SK-N-SH (cell line): ENCODE data around the gene MRPL40. TPM values are rescaled to one million over a fixed set of nuclear protein-coding genes. Genes with fewer than 3 reads are reported as not detected.

Experiments
- CTCF ChIA-PET: fragments of 300-600, 350-600 bp; formaldehyde crosslinking; extraction: SDS; loops from one replicate; lab custom pipeline; 2021; lab: Yijun Ruan, JAX
- POLR2A ChIA-PET: fragments of 350-600 bp; sonication (Branson Sonifier 250); formaldehyde crosslinking; extraction: SDS; loops from one replicate; lab custom pipeline; 2020; ENCODE audit warnings: antibody characterized with exemption, inconsistent platforms; lab: Yijun Ruan, JAX
- DNase-seq: peaks from one replicate; pipeline ENCODE4 v3.0.0; 2012
- H2AFZ ChIP-seq: fragments of 200-600 bp; sonication (generic); 2 replicates; pipeline ENCODE4 v1.8.1; 2016; ENCODE audit warnings: antibody characterized with exemption, mild to moderate bottlenecking, low read depth
- H3F3A ChIP-seq: fragments of 200-600 bp; sonication (generic); replicated peaks from 2 replicates; pipeline ENCODE3; 2016; ENCODE audit warnings: antibody characterized with exemption, mild to moderate bottlenecking; ENCODE audit not compliant: insufficient read depth
- H3K27ac ChIP-seq, 2 experiments: fragments of 200-500 bp in 1 of 2; fragments of 200-600 bp in 1 of 2; sonication (Bioruptor generic) in 1 of 2; sonication (generic), shearing (Covaris generic) in 1 of 2; 2 replicates each; pipeline versions ENCODE4 v1.5.1 to v1.6.1; 2014 to 2016; ENCODE audit warnings: low read depth in 2 of 2, inconsistent platforms in 1 of 2, low read length in 1 of 2, mild to moderate bottlenecking in 1 of 2, mixed read lengths in 1 of 2
- H3K27me3 ChIP-seq: fragments of 200-600 bp; sonication (generic), shearing (Covaris generic); 2 replicates; pipeline ENCODE4 v1.6.1; 2016; ENCODE audit warnings: mixed run types; ENCODE audit not compliant: insufficient read depth
- H3K36me3 ChIP-seq, 2 experiments: fragments of 200-500 bp in 1 of 2; fragments of 200-600 bp in 1 of 2; sonication (Bioruptor generic) in 1 of 2; sonication (generic) in 1 of 2; replicated peaks in 1 of 2; 2 replicates each; pipeline versions ENCODE3 to v1.5.1; 2014 to 2016; ENCODE audit warnings: low read length in 1 of 2, mild to moderate bottlenecking in 1 of 2; ENCODE audit not compliant: insufficient read depth in 2 of 2, control insufficient read depth in 1 of 2
- H3K4me1 ChIP-seq, 2 experiments: fragments of 200-500 bp in 1 of 2; fragments of 200-600 bp in 1 of 2; sonication (Bioruptor generic) in 1 of 2; sonication (generic), shearing (Covaris generic) in 1 of 2; 2 replicates each; pipeline versions ENCODE4 v1.5.1 to v1.6.1; 2014 to 2016; ENCODE audit warnings: low read depth in 1 of 2, low read length in 1 of 2, mixed run types in 1 of 2; ENCODE audit not compliant: insufficient read depth in 2 of 2, control insufficient read depth in 1 of 2
- H3K4me2 ChIP-seq: fragments of 200-600 bp; sonication (generic), shearing (Covaris generic); 2 replicates; pipeline ENCODE4 v1.6.1; 2017; ENCODE audit warnings: mixed run types
- H3K4me3 ChIP-seq, 2 experiments: fragments of 200-500 bp in 1 of 2; fragments of 200-600 bp in 1 of 2; sonication (Bioruptor generic) in 1 of 2; sonication (generic), shearing (Covaris generic) in 1 of 2; 2 replicates each; pipeline versions ENCODE4 v1.5.1 to v1.8.1; 2014 to 2016; ENCODE audit warnings: low read depth in 2 of 2, inconsistent platforms in 1 of 2, low read length in 1 of 2, mild to moderate bottlenecking in 1 of 2, mixed read lengths in 1 of 2, moderate library complexity in 1 of 2
- H3K79me2 ChIP-seq: fragments of 200-600 bp; sonication (generic); 2 replicates; pipeline ENCODE4 v1.8.1; 2017; ENCODE audit warnings: mild to moderate bottlenecking; ENCODE audit not compliant: insufficient read depth
- H3K9ac ChIP-seq: fragments of 200-600 bp; sonication (generic); 2 replicates; pipeline ENCODE4 v1.6.1; 2017; ENCODE audit warnings: mixed run types
- H3K9me2 ChIP-seq: fragments of 200-600 bp; sonication (generic); 2 replicates; pipeline ENCODE4 v1.6.1; 2017; ENCODE audit warnings: mixed run types
- H3K9me3 ChIP-seq: fragments of 200-600 bp; sonication (generic); 2 replicates; pipeline ENCODE4 v1.6.1; 2017; ENCODE audit warnings: mixed run types, mild to moderate bottlenecking, moderate library complexity
- H4K20me1 ChIP-seq: fragments of 200-600 bp; sonication (generic); 2 replicates; pipeline ENCODE4 v1.6.1; 2017; ENCODE audit warnings: mild to moderate bottlenecking, mixed run types; ENCODE audit not compliant: insufficient read depth
- CHD2 ChIP-seq: fragments of 150-350 bp; IDR thresholded peaks from 2 replicates; pipeline ENCODE4 v1.6.1; 2018; ENCODE audit warnings: low read length; ENCODE audit not compliant: partially characterized antibody
- CTCF ChIP-seq: fragments of 200-600 bp; sonication (generic); IDR thresholded peaks from 2 replicates; pipeline ENCODE4 v1.6.1; 2017; ENCODE audit warnings: antibody characterized with exemption, mild to moderate bottlenecking, moderate library complexity
- EP300 ChIP-seq, 2 experiments: IDR thresholded peaks; 2 replicates each; pipeline versions ENCODE4 v1.4.0 to v1.6.1; 2012; ENCODE audit warnings: borderline replicate concordance in 1 of 2, low read depth in 1 of 2, low read length in 1 of 2
- FOSL2 ChIP-seq: IDR thresholded peaks from 2 replicates; pipeline ENCODE4 v1.4.0; 2012; ENCODE audit warnings: low read depth, mild to moderate bottlenecking, moderate library complexity, borderline replicate concordance
- FOXM1 ChIP-seq: IDR thresholded peaks from 2 replicates; pipeline ENCODE4 v1.4.0; 2012; ENCODE audit warnings: low read depth, mild to moderate bottlenecking
- GATA2 ChIP-seq: sonication (generic); formaldehyde crosslinking; IDR thresholded peaks from 2 replicates; pipeline ENCODE4 v1.5.0; 2020; ENCODE audit warnings: mild to moderate bottlenecking, missing genetic modification reagents
- JUND ChIP-seq: IDR thresholded peaks from 2 replicates; pipeline ENCODE4 v1.4.0; 2012
- MAX ChIP-seq: IDR thresholded peaks from 2 replicates; pipeline ENCODE4 v1.4.0; 2012; ENCODE audit warnings: low read depth
- MXI1 ChIP-seq: IDR thresholded peaks from 2 replicates; pipeline ENCODE4 v1.6.1; 2012; ENCODE audit warnings: mild to moderate bottlenecking, low read depth, low read length, improper control_type of control experiment
- NRF1 ChIP-seq: IDR thresholded peaks from 2 replicates; pipeline ENCODE4 v1.6.1; 2012; ENCODE audit warnings: low read depth, mild to moderate bottlenecking, low read length
- PBX3 ChIP-seq: IDR thresholded peaks from 2 replicates; pipeline ENCODE4; 2012
- RAD21 ChIP-seq: IDR thresholded peaks from 2 replicates; pipeline ENCODE4 v1.6.1; 2012; ENCODE audit warnings: mild to moderate bottlenecking, low read length
- RCOR1 ChIP-seq: fragments of 150-350 bp; IDR thresholded peaks from 2 replicates; pipeline ENCODE4 v1.6.1; 2017; ENCODE audit warnings: antibody characterized with exemption, low read length
- REST ChIP-seq: IDR thresholded peaks from 2 replicates; pipeline ENCODE4 v1.6.1; 2012; ENCODE audit warnings: mild to moderate bottlenecking, low read depth, low read length, moderate library complexity
- RFX5 ChIP-seq: IDR thresholded peaks from 2 replicates; pipeline ENCODE4 v1.6.1; 2012; ENCODE audit warnings: mild to moderate bottlenecking, improper control_type of control experiment, low read length
- SMC3 ChIP-seq: IDR thresholded peaks from 2 replicates; pipeline ENCODE4 v1.6.1; 2012; ENCODE audit warnings: low read depth, low read length, improper control_type of control experiment
- TAF1 ChIP-seq: IDR thresholded peaks from 2 replicates; pipeline ENCODE4 v1.6.1; 2012; ENCODE audit warnings: low read depth, mild to moderate bottlenecking, low read length, moderate library complexity, borderline replicate concordance
- TCF12 ChIP-seq: IDR thresholded peaks from 2 replicates; pipeline ENCODE4 v1.4.0; 2012
- TEAD4 ChIP-seq: IDR thresholded peaks from 2 replicates; pipeline ENCODE4 v1.4.0; 2012; ENCODE audit warnings: mild to moderate bottlenecking, borderline replicate concordance; ENCODE audit not compliant: insufficient read depth
- USF1 ChIP-seq: IDR thresholded peaks from 2 replicates; pipeline ENCODE4 v1.4.0; 2012; ENCODE audit warnings: low read depth, borderline replicate concordance
- USF2 ChIP-seq: fragments of 150-350 bp; IDR thresholded peaks from 2 replicates; pipeline ENCODE4 v1.6.1; 2017; ENCODE audit warnings: antibody characterized with exemption, low read length, low read depth, borderline replicate concordance
- WGBS: methylation state at CpG from one replicate; pipeline ENCODE4 v1.1.6; 2017; ENCODE audit warnings: low lambda C conversion rate; 5-methylcytosine and 5-hydroxymethylcytosine counted together
- polyA plus RNA-seq, 3 experiments: library from polyadenylated mRNA; depleted of rRNA; stranded (reverse); fragments of >200 nt; gene quantifications; 2 replicates each; pipeline ENCODE4 v1.2.3, GENCODE V29; 2012

The MRPL40 gene
- polyA plus RNA-seq, 1 of the 3 experiments (the other 2 are of a cell fraction) = 34.9 TPM

- TF ChIP-seq USF2 (no peak), SMC3 (no peak), TCF12 (no peak), NRF1 (no peak)
These were observed 34.8 kb downstream of the MRPL40 start (continued) for GRCh38 chr22:19466848-19467752.

GRCh38 chr22:19467912-19468311 lies 35.6 kb downstream of the MRPL40 start:
- no peaks in the 10 kb centered on the region for H3F3A ChIP-seq
- DNase-seq = no peak
- no peak overlapping the region for H3K9ac ChIP-seq
- no peak overlapping the region for H3K4me3 ChIP-seq
- no peak overlapping the region for H3K4me2 ChIP-seq
- H3K4me1 ChIP-seq = peaks cover 0 to 3% of the 10 kb centered on the region in 2 experiments; a peak in 1 of 4 replicates
- no peak overlapping the region for H2AFZ ChIP-seq
- H4K20me1 ChIP-seq = peaks cover 14% of the 10 kb centered on the region; the same call in 1 of the 2 replicates
- POLR2A ChIA-PET = no interaction called here
- CTCF ChIA-PET = interaction anchor here (1.4 to 2.2 kb wide), 3 partner anchors 162 to 288 kb away, joined by 4 to 8 read pairs (median 6); no protein-coding TSS in a partner anchor
- peaks cover 61 to 92% of the 10 kb centered on the region in 2 experiments for H3K36me3 ChIP-seq
- H3K27me3 ChIP-seq = no peaks in the 10 kb centered on the region
- peaks cover 14% of the 10 kb centered on the region; the same call in 1 of the 2 replicates for H3K79me2 ChIP-seq
- TF ChIP-seq PBX3 (no peak), FOXM1 (no peak), RAD21 (no peak), RFX5 (no peak), FOSL2 (no peak), TAF1 (no peak), JUND (no peak), CHD2 (no peak), TCF12 (no peak), MXI1 (no peak), GATA2 (CRISPR knock-in tag) (no peak), EP300 (IDR thresholded peaks at IDR 0.05; ENCODE audit: borderline replicate concordance in 1 of 2, low read depth in 1 of 2, low read length in 1 of 2) (no peak), CTCF (no peak), USF1 (no peak), MAX (no peak), REST (no peak), SMC3 (no peak), RCOR1 (no peak), NRF1 (no peak), TEAD4 (no peak)
- 96% methylated on average over 6 of the region's 6 CpGs for WGBS
- H3K27ac ChIP-seq = no peak overlapping the region
- no peaks in the 10 kb centered on the region for H3K9me2 ChIP-seq
- no peaks in the 10 kb centered on the region for H3K9me3 ChIP-seq
